Forelimb muscle (tissue), 1 donor: Measurements from ENCODE around the gene KANK3. TPM values are rescaled to one million over a fixed set of nuclear protein-coding genes. Genes with fewer than 3 reads are reported as not detected.

ENCODE experiments used
- DNase-seq: peaks from one replicate; pipeline ENCODE4 v3.0.0-alpha.2; 2013; ENCODE audit warnings: low read depth
- polyA plus RNA-seq: library from polyadenylated mRNA; unstranded; fragments of 120-200 nt; gene quantifications from one replicate; pipeline ENCODE4 v1.2.1, GENCODE V29; 2013; ENCODE audit not compliant: insufficient read length

The KANK3 gene
- polyA plus RNA-seq, 1 donor = 10.3 TPM

DNA sequence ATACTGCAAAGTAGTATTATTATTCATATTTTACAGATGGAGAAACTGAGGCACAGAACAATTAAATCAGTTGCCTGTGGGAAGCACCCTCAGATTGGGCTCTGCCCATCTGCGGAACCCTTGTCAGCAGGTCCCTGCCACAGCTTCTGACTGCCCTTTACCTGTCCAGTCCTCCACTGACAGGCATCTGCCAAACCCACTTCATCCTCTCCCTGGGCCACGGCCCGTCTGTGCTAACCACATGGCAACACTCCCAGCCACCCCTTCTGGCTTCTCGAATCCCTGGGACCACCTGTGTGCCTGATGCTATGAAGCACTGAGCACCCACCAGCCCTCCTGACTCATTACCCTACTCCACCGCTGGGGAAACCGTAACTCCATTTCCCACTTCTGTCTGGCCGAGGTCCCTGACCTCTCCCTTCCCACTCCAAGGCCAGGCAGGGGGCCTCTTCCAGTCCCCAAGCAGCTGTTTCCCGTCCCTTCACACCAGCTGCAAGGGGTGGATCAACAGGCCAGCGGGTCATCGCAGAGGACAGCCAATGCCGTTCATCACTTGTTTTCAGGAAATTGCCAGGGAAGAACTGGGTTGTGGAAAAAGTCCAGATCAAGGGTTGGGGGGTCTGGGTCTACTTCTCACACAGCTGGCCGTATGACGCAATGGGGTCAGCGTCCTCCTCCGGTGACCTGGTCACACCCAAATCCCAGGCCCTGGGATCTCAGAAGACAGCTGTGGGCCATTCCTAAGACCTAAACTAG is 2.5 kb downstream of the KANK3 start:
- no peak for DNase-seq

DNA sequence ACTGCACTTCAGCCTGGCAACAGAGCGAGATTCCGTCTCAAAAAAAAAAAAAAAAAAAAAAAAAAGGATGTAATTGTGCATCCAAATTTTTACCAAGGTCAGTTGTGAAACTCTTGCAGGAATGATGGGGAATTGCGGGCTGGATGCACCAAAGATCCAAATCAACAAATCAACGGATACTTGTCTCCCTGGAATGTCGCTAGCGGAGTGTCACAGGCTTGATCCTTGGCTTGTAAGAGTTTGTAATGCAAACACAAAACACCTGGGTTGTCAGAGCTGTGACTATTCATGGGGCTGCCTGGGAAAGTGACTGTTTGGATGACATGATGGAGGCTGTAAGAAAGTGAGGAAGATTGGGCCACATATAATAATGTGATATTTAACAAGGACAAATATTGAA is 4.2 kb downstream of the KANK3 start:
- DNase-seq = no peak

DNA sequence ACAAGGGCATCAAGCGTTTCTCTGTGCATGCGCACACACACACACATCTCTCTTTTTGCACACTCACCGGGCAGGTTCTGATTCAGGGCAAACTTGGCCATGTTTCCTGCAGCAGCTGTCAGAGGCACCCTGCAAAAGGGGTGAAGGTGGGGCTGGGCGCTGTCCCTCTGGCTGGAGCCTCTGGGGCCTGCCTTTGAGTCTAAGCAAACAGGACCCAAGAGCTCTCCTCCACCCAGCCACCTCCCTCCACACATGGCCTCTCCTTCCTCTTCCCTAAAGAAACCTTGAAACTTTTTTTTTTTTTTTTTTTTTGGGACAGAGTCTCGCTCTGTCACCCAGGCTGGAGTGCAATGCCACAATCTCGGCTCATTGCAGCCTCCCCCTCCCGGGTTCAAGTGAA is 5.3 kb downstream of the KANK3 start:
- DNase-seq = no peak

DNA sequence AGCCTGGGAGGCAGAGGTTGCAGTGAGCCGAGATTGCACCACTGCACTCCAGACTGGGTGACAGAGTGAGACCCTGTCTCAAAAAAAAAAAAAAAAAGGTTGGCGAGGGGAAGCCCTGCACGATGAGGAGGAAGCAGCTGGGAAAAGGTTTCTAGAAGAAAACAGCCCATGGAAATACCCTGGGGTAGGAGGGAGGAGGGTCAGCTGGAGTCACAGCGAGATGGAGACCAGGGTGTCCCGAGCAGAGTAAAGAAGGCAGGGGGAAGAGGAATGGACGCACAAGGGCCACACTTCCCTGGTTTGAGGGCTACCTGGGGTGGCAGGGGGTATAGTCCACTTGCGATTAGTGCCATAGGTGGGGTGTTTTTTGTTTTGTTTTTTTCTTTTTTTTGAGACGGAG is 6.4 kb downstream of the KANK3 start:
- no peak for DNase-seq

DNA sequence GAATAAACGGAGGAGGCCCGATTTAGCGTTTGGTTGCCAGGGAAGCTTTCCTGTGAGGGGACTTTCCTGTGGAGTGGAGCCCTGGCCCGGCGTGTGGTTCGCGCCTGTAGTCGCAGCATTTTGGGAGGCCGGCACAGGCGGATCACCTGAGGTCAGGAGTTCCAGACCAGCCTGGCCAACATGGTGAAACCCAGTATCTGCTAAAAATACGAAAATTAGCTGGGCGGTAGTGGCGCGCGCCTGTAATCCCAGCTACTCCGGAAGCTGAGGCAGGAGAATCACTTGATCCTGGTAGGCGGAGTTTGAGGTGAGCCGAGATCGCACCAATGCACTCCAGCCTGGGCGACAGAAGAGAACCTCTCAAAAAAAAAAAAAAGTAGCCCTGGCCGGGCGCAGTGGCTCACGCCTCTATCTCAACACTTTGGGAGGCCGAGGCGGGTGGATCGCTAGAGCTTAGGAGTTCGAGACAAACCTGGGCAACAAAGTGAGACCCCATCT is 6.9 kb downstream of the KANK3 start:
- DNase-seq = no peak

DNA sequence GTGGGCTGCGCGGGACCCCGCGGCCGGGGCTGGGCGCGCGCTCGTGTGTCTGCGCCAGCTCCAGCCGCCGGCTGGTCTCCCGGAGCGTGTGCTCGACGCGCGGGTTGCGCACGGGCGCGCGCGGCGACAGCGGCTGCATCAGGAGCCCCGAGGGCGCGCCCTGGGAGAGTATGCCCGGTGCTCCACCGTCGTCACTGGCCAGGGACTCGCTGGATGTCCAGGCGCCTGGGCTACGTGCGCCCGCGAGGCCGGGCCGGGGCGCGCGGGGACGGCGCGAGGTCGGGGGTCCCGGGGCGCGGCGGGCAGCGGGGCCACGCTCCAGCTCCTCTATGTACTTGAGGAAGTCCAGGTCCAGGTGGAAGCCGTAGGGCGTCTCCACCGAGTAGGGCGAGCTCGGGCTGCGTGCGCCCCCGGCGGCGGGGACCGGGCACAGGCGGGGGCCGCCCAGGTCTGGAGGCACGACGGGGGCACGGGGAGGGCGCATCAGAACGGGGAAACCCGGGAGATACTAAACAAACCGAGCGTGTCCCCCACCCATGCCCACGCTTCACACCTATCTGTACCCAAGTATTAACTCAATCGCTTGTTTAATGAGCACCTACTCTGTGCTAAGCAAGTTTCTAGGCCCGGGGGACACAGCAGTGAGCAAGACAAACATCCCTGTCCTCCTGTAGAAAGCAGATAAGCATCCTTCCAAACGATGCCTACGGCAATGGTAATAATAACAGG is 7.6 kb downstream of the KANK3 start:
- no peak for DNase-seq

DNA sequence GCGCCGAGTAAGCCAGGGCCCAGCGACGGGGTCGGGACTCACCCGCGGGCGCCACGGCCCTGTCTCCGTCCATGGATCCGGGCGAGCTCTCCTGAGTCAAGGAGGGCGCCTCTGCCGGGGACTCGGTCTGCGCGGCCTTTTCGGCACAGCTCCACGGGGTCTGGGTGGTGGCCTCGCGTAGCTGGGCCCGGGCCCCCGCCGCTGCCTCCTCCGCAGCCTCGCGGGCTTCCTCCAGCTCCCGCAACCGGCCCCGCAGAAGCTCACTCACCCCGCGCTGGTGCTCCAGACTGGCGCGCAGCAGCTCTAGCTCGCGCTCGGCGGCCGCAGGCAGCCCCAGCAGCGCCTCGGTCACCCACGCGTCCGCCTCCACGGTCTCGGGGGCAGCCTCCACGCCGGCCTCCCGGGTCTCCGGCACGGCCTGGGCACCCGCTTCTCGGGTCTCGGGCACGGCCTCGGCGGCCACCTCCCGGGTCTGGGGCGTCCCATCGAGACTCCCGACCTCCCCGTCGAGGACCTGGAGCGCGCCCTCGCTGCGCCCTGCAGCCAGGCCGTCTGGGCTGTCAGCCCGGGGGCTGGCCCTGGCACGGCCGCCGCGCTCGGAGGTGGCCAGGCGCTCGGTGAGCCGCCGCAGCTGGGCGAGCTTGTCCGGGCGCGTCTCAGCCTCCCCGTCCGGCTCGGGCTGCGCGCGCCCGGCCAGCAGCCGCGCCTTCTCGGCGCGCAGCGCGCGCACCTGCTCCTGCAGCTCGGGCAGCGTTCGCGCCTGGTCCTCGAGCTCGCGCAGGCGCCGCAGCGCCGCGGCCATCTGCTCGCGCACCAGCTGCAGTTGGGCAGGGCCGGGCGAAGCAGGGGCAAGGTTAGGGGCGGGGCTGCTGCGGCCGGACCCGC is 8.4 kb downstream of the KANK3 start:
- DNase-seq = peak; percentile 29

DNA sequence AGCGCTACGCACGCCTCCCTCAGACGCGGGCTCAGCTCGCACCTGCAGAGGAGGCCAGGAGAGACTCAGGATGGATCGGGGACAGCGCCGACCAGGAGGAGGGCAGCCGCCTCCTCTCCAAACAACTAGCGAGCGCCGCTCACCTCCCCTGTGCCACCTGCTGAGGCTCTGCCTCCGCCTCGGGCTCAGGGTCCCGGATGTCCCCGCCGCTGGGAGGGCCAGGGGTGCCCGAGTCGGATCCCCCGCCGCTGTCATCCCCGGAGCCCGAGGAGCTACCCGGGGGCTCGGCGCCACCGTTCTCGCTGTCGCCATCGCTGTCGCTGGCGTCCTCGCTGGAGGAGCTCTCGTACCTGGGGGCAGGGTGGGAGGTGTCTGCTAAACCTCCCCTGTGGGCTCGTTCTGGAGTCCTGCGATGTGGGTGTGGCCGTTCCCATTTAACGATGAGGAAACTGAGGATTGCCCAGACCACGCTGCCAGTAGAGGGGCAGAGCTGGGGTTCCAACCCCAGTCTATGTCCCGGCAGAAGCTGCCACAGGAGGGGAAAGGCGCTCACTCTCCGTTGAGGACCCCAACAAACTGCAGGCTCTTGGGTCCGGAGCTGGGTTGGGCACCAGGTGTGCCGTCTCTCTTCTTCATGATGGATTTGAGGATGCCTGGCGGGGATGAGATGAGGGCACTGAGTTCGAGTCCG is 9.2 kb downstream of the KANK3 start:
- no peak for DNase-seq

DNA sequence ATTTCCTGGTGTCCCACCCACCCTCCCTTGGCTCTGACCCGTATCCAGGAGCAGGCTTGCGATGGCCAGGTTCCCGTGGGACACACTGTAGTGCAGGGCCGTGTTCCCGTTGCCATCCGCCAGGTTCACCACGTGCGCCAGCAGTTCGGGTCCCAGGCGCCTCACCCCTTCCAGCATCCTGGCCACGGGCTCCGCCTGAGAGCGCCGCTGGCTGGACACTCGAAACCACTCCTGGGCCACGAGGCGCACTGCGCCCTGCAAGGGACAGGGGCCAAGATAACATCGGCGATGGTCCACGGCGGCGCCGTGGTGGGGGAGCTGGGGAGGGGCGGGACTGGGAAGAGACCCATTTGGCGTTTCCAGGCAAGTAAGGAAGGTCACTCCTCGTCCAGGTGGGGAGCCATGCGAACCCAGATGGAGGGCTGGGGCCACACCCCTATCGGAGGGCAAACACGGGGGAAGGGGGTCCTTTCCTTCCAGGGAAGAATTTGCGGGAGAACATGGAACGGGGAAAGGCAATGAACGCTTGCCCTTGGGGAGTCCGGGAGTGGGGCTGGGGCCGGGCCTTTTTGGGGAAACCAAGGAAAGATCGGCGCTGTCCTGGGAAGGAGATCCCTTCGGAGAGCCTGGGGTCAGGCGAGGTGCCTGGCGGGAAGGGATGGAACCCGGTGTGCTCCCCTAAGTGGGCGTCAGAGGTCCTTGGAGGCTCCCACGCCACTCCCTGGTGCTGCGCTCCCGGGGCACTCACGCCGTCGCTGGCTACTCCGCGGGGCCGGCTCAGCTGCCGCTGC is 9.9 kb downstream of the KANK3 start:
- DNase-seq = no peak

DNA sequence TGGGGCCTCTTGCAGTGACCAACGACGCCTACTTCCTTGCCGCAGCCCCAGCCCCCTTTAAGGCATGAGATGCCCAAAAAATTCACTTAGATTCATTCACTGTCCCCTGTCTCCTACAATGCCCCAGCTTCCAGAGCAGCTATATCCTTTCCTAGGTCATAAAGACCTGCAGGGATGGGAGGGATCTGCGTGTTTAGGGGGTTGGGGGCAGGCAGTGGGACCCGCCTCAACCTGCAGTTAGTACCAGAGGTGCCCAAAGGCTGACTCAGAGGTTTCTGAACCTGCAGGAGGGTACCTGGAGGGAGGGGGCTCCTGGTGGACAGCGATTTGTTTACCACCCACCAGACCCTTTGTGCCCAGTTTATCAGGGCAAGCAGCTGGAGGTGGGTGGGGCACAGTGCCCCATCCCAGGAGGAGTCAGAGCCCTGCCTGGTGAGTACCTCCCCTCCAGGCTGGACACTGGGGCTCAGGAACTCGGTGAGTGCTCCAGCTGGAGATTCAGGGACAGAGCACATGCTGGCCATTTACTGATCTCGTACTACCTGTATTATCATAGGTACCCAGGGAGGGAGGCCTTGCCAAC is 11.7 kb downstream of the KANK3 start:
- DNase-seq = no peak

DNA sequence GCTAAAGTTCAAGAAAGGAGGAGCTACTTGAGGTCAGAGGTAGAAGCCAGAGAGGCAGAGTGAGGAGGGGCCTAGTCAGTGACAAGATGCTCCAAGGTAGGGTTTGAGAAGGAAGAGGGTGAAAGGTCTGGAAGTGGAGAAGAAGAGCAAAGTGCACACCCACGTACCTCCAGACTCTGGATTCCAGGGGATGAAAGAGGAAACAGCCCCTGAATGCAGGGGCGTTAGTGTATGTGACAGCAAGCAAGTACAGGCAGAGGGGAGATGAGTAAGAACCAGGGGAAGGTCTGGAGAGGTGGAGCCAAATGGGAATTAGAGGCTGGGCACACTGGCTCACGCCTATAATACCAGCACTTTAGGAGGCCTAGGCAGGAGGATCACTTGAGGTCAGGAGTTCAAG is 13.1 kb downstream of the KANK3 start:
- DNase-seq = no peak

DNA sequence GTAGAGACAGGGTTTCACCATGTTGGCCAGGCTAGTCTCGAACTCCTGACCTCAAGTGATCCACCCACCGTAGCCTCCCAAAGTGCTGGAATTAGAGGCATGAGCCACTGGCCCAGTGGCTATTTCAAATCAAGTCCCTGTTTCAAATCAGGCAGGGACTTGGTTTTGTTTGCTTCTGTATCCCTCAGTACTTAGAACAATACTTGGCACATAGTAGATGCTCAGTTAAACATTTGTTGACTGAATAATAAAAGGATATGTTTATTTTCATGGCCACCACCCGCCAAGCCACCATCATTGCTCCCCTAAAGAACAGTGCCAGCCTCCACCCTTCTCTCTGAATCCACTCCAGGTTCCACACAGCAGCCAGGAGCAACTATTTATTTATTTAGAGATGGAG is 17.6 kb downstream of the KANK3 start:
- DNase-seq = no peak

DNA sequence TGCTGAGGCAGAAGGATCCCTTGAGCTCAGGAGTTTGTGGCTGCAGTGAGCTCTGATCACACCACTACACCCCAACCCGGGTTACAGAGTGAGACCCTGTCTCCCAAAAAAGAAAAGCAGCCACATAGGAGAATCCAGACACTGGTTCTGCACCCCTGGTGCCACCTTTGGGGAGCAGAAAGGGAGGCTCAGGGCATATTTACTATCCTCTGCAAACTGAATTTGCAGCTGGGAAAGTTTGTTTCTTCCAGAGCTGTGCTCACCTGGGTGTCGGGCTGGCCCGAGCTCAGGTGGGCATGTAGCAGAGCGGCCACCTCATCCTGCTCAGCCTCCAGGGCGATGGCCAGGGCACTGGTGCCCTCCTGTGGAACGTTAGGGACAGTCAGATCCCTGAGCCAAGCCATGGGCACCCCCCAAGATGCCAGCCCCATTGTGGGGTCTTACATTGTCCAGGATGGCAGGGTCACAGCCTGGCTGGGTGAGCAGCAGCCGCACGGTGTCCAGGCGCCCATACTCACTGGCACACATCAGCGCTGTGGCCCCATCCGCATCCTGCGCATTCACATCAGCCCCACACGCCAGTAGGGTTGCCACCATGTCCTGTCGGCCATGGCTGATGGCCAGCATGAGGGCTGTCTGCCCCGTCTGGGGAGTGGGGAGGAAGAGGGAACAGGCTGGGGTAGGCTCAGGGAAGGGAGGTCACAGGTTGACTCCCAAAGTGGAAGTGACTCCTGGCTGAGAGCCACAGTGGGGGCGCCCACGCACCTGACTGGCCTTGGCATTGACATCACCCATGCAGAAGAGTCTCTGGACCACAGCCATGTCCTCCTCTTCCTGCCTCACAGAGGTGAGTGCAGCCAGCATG is 18.6 kb downstream of the KANK3 start:
- no peak for DNase-seq

DNA sequence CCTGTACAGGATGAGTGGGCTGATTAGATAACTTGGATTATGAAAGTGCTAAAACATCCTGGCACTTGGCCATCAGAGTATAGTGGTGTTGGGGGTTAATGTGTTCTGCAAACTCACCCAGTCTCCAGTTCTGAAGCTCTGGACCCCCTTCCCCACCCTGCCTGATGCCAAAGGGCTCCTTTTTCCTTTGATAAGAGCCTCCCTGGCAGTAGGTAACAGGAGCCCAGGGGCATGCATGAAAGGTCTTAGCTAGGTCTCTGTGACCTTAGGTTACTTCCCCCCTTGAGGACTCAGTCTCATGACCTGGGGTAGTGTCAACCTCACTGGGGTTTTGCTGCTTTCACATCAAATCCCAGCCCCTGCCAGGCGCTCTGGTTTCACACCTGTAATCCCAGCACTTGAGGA is 19.3 kb downstream of the KANK3 start:
- no peak for DNase-seq

DNA sequence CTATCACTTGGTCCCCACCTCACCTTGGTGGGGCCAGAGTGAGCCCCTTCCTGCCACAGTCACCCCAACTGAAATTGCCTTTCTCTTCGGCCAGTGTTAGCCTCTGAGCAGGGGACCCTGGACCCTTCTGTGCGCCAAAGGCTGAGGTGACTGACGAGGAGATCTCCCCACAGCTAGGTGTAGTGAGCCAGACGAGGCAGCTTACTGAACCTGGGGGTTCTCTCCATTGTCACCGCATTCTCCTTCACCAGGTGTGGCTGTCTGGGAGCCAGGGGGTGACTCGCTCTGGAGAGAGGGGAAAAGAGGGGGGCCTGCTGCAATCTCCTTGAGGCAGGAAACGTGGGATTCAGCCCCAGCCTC is 20.4 kb downstream of the KANK3 start:
- DNase-seq = no peak

DNA sequence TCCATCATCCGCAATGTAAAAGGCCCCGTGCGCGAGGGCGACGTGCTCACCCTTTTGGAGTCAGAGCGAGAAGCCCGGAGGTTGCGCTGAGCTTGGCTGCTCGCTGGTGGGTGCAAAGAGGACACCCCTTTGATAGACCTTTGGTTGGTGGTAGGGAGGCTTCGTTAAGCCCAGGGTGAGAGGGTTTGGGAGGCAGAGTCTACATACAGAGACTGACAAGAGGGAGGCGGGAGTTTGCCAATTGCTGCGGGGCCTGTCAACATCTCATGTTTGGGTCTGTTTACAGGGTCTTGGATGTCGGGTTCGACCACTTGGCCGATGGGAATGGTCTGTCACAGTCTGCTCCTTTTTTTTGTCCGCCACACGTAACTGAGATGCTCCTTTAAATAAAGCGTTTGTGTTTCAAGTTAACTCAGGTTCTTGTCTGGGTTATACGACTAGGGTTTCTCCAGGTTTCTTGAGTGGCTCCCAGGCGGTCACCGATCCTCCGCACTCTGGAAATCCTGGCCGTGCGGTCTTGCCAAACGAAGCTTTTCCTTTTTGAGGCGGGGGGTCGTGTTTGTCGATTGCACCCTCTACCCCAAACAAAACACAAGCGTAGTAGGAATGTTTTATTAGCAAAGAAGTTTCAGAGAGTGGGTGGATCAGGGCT is 20.9 kb downstream of the KANK3 start:
- no peak for DNase-seq

DNA sequence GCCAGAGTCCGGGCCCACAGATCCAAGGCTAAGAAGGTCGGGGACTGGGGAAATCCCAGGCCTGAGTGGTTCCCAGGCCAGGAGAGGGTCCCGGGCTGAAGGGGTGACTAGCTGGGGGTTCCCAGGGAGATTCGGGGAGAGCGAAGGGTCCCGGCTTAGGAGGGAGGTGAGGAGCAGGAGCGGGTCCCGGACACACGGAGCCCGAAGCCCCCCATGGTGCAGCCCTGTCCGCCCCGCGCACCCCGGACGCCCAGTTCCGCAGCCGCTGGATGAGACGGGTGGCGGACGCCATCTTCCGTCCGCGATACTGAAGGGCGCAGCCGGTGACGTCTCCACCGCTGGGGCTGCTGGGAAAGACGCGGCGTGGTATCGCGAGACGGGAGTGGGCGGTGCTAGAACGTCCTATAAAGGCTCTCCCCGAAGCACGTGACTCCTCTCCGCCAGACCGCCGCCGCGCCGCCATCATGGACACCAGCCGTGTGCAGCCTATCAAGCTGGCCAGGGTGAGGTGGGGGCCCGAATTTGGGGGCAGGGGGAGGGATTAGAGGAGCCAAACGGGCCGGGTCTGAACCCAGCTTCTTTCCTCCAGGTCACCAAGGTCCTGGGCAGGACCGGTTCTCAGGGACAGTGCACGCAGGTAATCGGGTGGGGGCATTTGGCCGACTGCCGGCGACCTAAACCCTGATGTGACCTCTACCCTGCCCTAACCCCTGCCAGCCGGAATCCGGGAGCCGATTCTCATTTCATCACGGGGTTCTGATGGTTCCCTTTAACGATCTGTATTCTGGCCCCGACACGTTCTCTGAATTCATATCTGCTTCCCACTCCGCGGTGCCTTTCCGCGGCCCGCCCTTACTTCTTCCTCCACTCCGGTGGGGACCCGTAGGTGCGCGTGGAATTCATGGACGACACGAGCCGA is 21.7 kb downstream of the KANK3 start, which contains the start of the genes NDUFA7 and RPS28:
Gene NDUFA7 (minus strand): TSS at position 309 of the 919 bp plus-strand sequence. CDS start 17 bp downstream, at position 292.
Gene RPS28 (plus strand): TSS at position 430 of the 919 bp plus-strand sequence. CDS start 35 bp downstream, at position 465.
- DNase-seq = peak; percentile 95
